Activated CD8-positive, alpha-beta memory T cell treated with anti-CD3 and anti-CD28 coated beads, Interleukin-2, amount 10 ng/mL, durations not matched to agents 7 days and 5 days (primary cell): ENCODE data around the gene CAMKK2. TPM values are rescaled to one million over a fixed set of nuclear protein-coding genes. Genes with fewer than 3 reads are reported as not detected.
"Not testable (repeated sequence)": the region's sequence is repeated elsewhere in the genome, so short reads cannot be mapped to it uniquely, and the experiment has no call there.

Experiments
- ATAC-seq: fragments of 150-1000 bp; cut with Tn5 transposase; one replicate; pipeline ENCODE4 v1.10.0; 2021; ENCODE audit warnings: moderate library complexity
- CTCF ChIA-PET: fragments of 350-600 bp; sonication (Branson Sonifier 250); formaldehyde crosslinking; loops from one replicate; lab custom pipeline; 2021; ENCODE audit warnings: antibody characterized with exemption; lab: Charles Lee
- DNase-seq: peaks from one replicate; pipeline ENCODE4 v3.0.0-alpha.2; 2020
- H3K27ac Mint-ChIP-seq: one replicate; pipeline ENCODE4 v1.8.0; 2021; ENCODE audit warnings: mild to moderate bottlenecking, mixed read lengths
- H3K27me3 Mint-ChIP-seq: one replicate; pipeline ENCODE4 v1.8.0; 2021; ENCODE audit warnings: mixed read lengths
- H3K36me3 Mint-ChIP-seq: one replicate; pipeline ENCODE4 v1.8.0; 2021; ENCODE audit warnings: mild to moderate bottlenecking, mixed read lengths
- H3K4me1 Mint-ChIP-seq: one replicate; pipeline ENCODE4 v1.8.0; 2021; ENCODE audit warnings: mixed read lengths
- H3K4me3 Mint-ChIP-seq: one replicate; pipeline ENCODE4 v1.8.0; 2021; ENCODE audit warnings: mild to moderate bottlenecking, moderate library complexity, mixed read lengths
- H3K9me3 Mint-ChIP-seq: one replicate; pipeline ENCODE4 v1.8.0; 2022; ENCODE audit warnings: low read depth, mixed read lengths
- total RNA-seq, 2 experiments: library from RNA; stranded (reverse); gene quantifications; one replicate each; pipeline ENCODE4 v1.2.3, GENCODE V29; 2021

CAMKK2 gene
- total RNA-seq, 2 experiments from 2014 or later, result 34.1 to 37.4 TPM

GRCh38 chr12:121323908-121324307, 27.4 kb upstream of the CAMKK2 start:
- Mint-ChIP-seq H3K27me3 (no peaks in the 10 kb centered on the region), H3K36me3 (peaks cover 53% of the 10 kb centered on the region), H3K9me3 (no peaks in the 10 kb centered on the region), H3K4me3 (no peak overlapping the region), H3K27ac (peak overlapping the region; percentile 35), H3K4me1 (no peaks in the 10 kb centered on the region)
- CTCF ChIA-PET, result interaction anchor here (2.6 to 3.0 kb wide), 3 partner anchors 11 to 119 kb away, joined by 6 to 12 read pairs (median 10); no protein-coding TSS in a partner anchor
- no peak for DNase-seq
- no peak for ATAC-seq

- DNase-seq, result no peak
- peak overlapping the region; percentile 14 for H3K27ac Mint-ChIP-seq
- peaks cover 21% of the 10 kb centered on the region for H3K4me1 Mint-ChIP-seq
- no peaks in the 10 kb centered on the region for H3K9me3 Mint-ChIP-seq
- no peaks in the 10 kb centered on the region for H3K27me3 Mint-ChIP-seq
- CTCF ChIA-PET, result interaction anchor here (0.8 to 1.5 kb wide), 3 partner anchors 16 to 20 kb away, joined by 3 to 4 read pairs (median 3); no protein-coding TSS in a partner anchor
- ATAC-seq, result no peak
- H3K36me3 Mint-ChIP-seq, result peaks cover 48% of the 10 kb centered on the region
- no peak overlapping the region for H3K4me3 Mint-ChIP-seq
Measured at GRCh38 chr12:121318121-121318520, 21.6 kb upstream of the CAMKK2 start.

GRCh38 chr12:121314431-121314830, 17.9 kb upstream of the CAMKK2 start:
- peaks cover 51% of the 10 kb centered on the region for H3K36me3 Mint-ChIP-seq
- H3K9me3 Mint-ChIP-seq, result no peaks in the 10 kb centered on the region
- no peak for DNase-seq
- H3K4me1 Mint-ChIP-seq, result peaks cover 26% of the 10 kb centered on the region
- CTCF ChIA-PET, result no interaction called here
- peak overlapping the region; percentile 28 for H3K27ac Mint-ChIP-seq
- no peak for ATAC-seq
- H3K4me3 Mint-ChIP-seq, result no peak overlapping the region
- no peaks in the 10 kb centered on the region for H3K27me3 Mint-ChIP-seq

- not testable (repeated sequence) for ATAC-seq, H3K27ac Mint-ChIP-seq, H3K27me3 Mint-ChIP-seq, DNase-seq, H3K9me3 Mint-ChIP-seq, H3K4me3 Mint-ChIP-seq
- CTCF ChIA-PET, result interaction anchor here (0.7 to 2.6 kb wide), 2 partner anchors 24 to 425 kb away, joined by 4 to 10 read pairs; no protein-coding TSS in a partner anchor
- Mint-ChIP-seq H3K4me1 (peaks cover 21% of the 10 kb centered on the region), H3K36me3 (peaks cover 38% of the 10 kb centered on the region)
Measured at GRCh38 chr12:121310231-121310630, 13.7 kb upstream of the CAMKK2 start.

GRCh38 chr12:121307397-121307796, 10.9 kb upstream of the CAMKK2 start:
- H3K27me3 Mint-ChIP-seq, H3K4me3 Mint-ChIP-seq, H3K4me1 Mint-ChIP-seq, DNase-seq, H3K9me3 Mint-ChIP-seq, H3K27ac Mint-ChIP-seq, ATAC-seq: not testable (repeated sequence)
- CTCF ChIA-PET, result interaction anchor here (1.0 to 1.9 kb wide), 2 partner anchors 28 to 136 kb away, joined by 3 to 5 read pairs; no protein-coding TSS in a partner anchor
- H3K36me3 Mint-ChIP-seq, result peaks cover 28% of the 10 kb centered on the region

GRCh38 chr12:121304306-121304705, 7.8 kb upstream of the CAMKK2 start:
- DNase-seq, result no peak
- ATAC-seq, result no peak
- CTCF ChIA-PET, result no interaction called here
- Mint-ChIP-seq H3K4me3 (no peak overlapping the region), H3K9me3 (no peaks in the 10 kb centered on the region), H3K27ac (no peak overlapping the region), H3K27me3 (no peaks in the 10 kb centered on the region), H3K36me3 (peaks cover 9% of the 10 kb centered on the region), H3K4me1 (peaks cover 7% of the 10 kb centered on the region)

GRCh38 chr12:121301876-121302275, 5.4 kb upstream of the CAMKK2 start:
- no peak overlapping the region for H3K4me3 Mint-ChIP-seq
- no peak for ATAC-seq
- CTCF ChIA-PET, result no interaction called here
- H3K36me3 Mint-ChIP-seq, result no peaks in the 10 kb centered on the region
- no peaks in the 10 kb centered on the region for H3K9me3 Mint-ChIP-seq
- DNase-seq, result no peak
- H3K27me3 Mint-ChIP-seq, result no peaks in the 10 kb centered on the region
- no peak overlapping the region for H3K27ac Mint-ChIP-seq
- H3K4me1 Mint-ChIP-seq, result peaks cover 16% of the 10 kb centered on the region

- H3K4me3 Mint-ChIP-seq, result no peak overlapping the region
- ATAC-seq, result no peak
- CTCF ChIA-PET, result interaction anchor here (0.5 to 0.7 kb wide), 4 partner anchors 17 to 769 kb away, joined by 3 to 4 read pairs (median 3); no protein-coding TSS in a partner anchor
Measured at GRCh38 chr12:121300083-121300819, 3.7 kb upstream of the CAMKK2 start.

GRCh38 chr12:121299662-121300061, 3.2 kb upstream of the CAMKK2 start:
- H3K4me1 Mint-ChIP-seq, result peaks cover 23% of the 10 kb centered on the region
- DNase-seq (no peak), ATAC-seq (no peak)
- H3K27ac Mint-ChIP-seq, result no peak overlapping the region
- H3K9me3 Mint-ChIP-seq, result no peaks in the 10 kb centered on the region
- no peaks in the 10 kb centered on the region for H3K36me3 Mint-ChIP-seq
- no peaks in the 10 kb centered on the region for H3K27me3 Mint-ChIP-seq
- CTCF ChIA-PET, result interaction anchor here (0.5 kb wide), 1 partner anchor 116 kb away, joined by 4 read pairs; no protein-coding TSS in a partner anchor
- no peak overlapping the region for H3K4me3 Mint-ChIP-seq

More at GRCh38 chr12:121300083-121300819, 3.7 kb upstream of the CAMKK2 start:
- Mint-ChIP-seq H3K27ac (no peak overlapping the region), H3K4me1 (peaks cover 20% of the 10 kb centered on the region), H3K27me3 (no peaks in the 10 kb centered on the region), H3K36me3 (no peaks in the 10 kb centered on the region), H3K9me3 (no peaks in the 10 kb centered on the region)
- DNase-seq, result no peak

GRCh38 chr12:121298411-121298810, 1.9 kb upstream of the CAMKK2 start:
- not testable (repeated sequence) for H3K36me3 Mint-ChIP-seq, DNase-seq, ATAC-seq, H3K9me3 Mint-ChIP-seq, H3K27me3 Mint-ChIP-seq, H3K4me3 Mint-ChIP-seq, H3K27ac Mint-ChIP-seq
- CTCF ChIA-PET, result interaction anchor here (1.1 kb wide), 1 partner anchor 20 kb away, joined by 3 read pairs; no protein-coding TSS in a partner anchor
- peaks cover 25% of the 10 kb centered on the region for H3K4me1 Mint-ChIP-seq

- H3K36me3 Mint-ChIP-seq, result peaks cover 3% of the 10 kb centered on the region
- ATAC-seq, result no peak
- H3K27me3 Mint-ChIP-seq, result no peaks in the 10 kb centered on the region
Measured at GRCh38 chr12:121297435-121297991, 1.0 kb upstream of the CAMKK2 start.

GRCh38 chr12:121295746-121296617, 527 bp downstream of the CAMKK2 start:
- DNase-seq (peak; percentile 55), ATAC-seq (peak; percentile 24)
- no peaks in the 10 kb centered on the region for H3K27me3 Mint-ChIP-seq
- H3K27ac Mint-ChIP-seq, result peak overlapping the region; percentile 78
- peak overlapping the region; percentile 87 for H3K4me3 Mint-ChIP-seq
- CTCF ChIA-PET, result interaction anchor here (0.9 to 2.0 kb wide), 4 partner anchors 10 to 41 kb away, joined by 3 to 6 read pairs (median 4); no protein-coding TSS in a partner anchor
- H3K36me3 Mint-ChIP-seq, result peaks cover 7% of the 10 kb centered on the region
- H3K4me1 Mint-ChIP-seq, result peaks cover 33% of the 10 kb centered on the region
- H3K9me3 Mint-ChIP-seq, result no peaks in the 10 kb centered on the region

More at GRCh38 chr12:121297435-121297991, 1.0 kb upstream of the CAMKK2 start:
- Mint-ChIP-seq H3K27ac (peak overlapping the region; percentile 82), H3K4me1 (peaks cover 28% of the 10 kb centered on the region), H3K4me3 (peak overlapping the region; percentile 82), H3K9me3 (no peaks in the 10 kb centered on the region)
- DNase-seq, result peak; percentile 50
- CTCF ChIA-PET, result interaction anchor here (0.7 to 1.1 kb wide), 3 partner anchors 20 to 299 kb away, joined by 3 read pairs; partner anchors contain the start of gene ANAPC5
